ENCODE measurements around the gene TPPP.
A peak's percentile ranks its signal among the peaks of the same experiment; 100 is the strongest.
"Not testable (repeated sequence)": the region's sequence is repeated elsewhere in the genome, so short reads cannot be mapped to it uniquely, and the experiment has no call there.

Gene TPPP

DNA sequence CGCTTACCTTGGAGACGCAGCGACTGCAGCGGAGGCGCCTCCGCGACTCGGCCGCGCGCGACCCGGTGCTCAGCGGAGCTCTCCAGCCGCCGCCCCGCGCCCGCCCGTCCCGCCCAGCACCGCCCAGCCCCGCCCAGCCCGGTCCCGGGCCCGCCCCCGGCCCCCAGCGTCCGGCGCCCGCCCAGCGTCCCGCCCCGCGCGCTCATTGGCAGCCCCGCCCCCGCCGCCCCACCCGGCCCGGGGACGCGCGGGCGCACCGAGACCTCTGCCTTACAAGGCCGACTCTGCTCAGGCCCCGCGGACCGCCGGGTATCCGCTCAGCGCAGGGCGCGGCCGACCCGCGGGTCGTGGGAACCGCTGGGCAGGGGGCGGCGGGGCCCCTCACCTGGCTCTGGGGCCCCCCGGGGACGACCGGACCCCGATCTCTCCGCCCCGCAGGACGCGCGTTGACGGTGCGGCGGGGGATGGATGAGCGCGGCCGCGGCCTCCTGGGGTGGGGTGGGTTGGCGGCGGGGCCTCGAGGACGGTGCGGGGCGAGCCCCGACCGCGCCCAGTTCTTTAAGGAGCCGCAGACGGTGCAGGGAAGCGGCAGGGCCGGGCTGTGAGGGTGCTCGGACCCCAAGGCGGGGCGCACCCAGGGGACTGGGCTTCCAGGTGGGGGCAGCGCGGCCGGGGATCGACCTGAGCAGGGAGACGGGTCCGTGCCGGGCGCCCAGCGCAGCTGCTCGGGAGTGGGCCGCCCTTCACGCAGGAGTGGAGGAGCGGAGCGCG lies at the start of gene TPPP:
TPPP (minus strand) TSS at position 82 of the 771 bp plus-strand sequence. CDS start 15,292 bp downstream, outside the sequence.
- peak; percentile 80 for FAIRE-seq

DNA sequence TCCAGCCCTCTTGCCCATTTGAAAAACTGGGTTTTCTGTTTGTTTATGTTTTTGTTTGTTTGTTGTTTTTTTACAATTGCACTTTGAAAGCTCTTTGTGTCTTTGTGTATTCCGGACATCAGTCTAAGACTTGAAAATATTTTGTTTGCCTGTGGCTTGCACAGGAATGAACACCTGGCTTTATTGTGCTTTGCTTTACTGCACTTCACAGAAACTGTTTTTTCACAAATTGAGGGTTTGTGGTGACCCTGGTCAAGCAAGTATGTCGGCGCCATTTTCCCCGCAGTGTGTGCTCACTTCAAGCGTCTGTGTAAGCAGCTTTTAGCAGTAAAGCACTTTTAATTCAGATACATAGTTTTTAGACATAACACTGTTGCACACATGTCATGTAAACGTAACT lies 49.1 kb upstream of the TPPP start:
- peak; percentile 38 for FAIRE-seq
- DNase-seq (ENCODE audit: insufficient read length, low spot score): not testable (repeated sequence)

More for the DNA sequence above, at the start of gene TPPP:
- DNase-seq (ENCODE audit: insufficient read length, low spot score): peak; percentile 84

- peak; percentile 52 for FAIRE-seq
- not testable (repeated sequence) for DNase-seq (ENCODE audit: insufficient read length, low spot score)
Observed at GRCh38 chr5:734145-734544, 41.0 kb upstream of the TPPP start.

DNA sequence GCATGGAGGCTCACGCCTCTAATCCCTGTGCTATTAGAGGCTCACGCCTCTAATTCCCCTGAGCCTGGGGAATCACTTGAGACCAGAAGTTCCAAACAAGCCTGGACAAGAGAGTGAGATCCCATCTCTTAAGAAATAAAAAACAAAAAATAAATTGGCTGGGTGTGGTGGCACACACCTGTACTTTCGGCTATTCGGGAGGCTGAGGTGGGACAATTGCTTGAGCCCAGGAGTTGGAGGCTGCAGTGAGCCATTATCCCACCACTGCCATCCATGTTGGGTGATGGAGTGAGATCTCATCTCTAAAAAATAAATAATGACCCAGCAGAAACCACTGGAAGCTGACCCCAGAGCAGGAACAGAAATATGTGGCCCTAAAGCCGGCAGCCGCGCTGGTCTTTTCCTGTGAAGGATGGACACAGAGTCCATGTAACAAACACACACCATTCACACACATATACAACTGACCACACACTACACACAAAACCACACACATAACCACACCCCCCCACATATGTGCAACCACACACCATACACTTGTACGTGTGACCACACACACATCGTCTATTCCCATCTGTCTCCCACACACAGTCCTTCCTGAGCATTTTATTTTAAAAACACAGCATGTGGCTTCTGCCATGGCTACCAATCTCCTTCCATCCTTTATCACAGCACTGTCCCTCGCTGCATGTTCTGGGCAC lies 39.8 kb upstream of the TPPP start:
- peak; percentile 28 for FAIRE-seq
- not testable (repeated sequence) for DNase-seq (ENCODE audit: insufficient read length, low spot score)

DNA sequence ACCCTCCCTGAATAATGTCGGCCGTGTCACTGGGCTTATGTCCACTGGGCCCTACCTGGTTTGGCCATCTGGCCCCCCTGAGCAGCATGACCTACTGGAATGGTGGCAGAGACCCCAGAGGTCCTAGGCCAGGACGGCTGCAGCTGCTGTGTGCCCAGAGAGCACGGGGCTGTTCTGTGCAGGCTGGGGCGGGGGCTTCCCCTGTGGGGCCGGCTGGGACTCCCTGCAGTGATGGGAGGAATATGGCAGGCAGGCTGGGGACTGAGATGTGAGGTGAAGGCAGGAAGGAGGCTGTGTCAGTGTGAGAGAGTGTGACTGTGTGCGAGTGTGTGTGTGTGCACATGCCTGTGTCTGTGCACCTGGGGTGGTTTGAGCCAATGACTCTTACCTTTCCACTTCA lies 36.1 kb upstream of the TPPP start:
- not testable (repeated sequence) for DNase-seq (ENCODE audit: insufficient read length, low spot score)
- peak; percentile 74 for FAIRE-seq

DNA sequence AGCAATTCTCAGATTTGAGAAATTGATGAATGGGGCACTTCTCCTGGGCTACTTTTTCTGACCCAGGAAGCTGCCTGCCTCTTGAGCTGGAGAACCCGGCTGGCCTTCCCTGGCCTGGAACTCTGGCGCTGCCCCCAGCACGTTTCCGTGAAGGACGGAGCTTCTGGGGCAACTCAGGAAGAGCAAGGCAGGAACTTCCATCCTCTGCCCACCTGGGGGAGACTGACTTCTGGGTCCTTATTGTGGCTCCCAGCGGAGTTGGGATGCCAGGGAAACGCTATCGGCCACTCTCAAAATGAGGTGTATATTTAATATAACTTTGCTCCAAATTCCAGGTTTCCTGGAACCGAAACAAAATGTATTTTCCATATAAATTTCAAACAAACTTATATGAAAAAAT lies 33.9 kb upstream of the TPPP start:
- FAIRE-seq; DNase-seq (ENCODE audit: insufficient read length, low spot score): not testable (repeated sequence)

GRCh38 chr5:723865-724264 lies 30.7 kb upstream of the TPPP start:
- DNase-seq (ENCODE audit: insufficient read length, low spot score): not testable (repeated sequence)
- FAIRE-seq: peak; percentile 69

DNA sequence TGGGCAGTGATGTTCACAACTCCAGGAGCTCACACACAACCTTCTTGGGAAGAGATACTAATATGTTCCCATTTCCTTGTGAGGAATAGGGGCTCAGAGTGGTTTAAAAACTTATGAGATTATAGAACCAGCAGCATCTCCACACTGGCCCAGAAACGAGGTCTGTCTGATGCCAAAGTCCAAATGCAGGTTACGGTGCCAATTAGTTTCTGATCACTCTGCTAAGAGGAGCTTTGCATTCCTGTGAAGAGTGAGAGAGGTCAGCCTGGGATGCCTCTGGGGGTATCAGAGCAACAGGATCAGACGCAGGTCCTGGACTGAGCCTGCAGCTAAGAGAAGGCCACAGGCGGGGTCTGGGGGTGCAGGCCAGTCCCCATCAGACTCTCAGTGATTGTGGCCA lies 30.2 kb upstream of the TPPP start:
- FAIRE-seq; DNase-seq (ENCODE audit: insufficient read length, low spot score): not testable (repeated sequence)

DNA sequence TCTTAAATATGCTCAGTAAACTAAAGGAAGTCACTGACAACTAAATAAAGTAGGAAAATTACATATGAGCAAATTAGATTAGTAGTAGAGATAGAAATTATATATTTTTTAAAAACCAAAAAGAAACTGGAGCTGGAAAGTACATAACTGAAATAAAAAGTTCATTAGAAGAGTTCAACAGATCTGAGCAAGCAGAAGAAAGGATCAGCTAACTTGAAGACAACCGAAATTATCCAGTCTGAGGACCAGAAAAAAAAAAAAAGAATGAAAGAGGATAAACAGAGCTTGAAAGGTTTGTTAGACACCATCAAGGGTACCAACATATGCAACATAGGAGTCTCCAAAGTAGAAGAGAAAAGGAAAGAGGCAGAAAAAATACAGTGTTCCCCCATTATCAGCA lies 26.2 kb upstream of the TPPP start:
- FAIRE-seq; DNase-seq (ENCODE audit: insufficient read length, low spot score): not testable (repeated sequence)

- DNase-seq (ENCODE audit: insufficient read length, low spot score) (no peak), FAIRE-seq (no peak)
Observed at GRCh38 chr5:717143-717542, 24.0 kb upstream of the TPPP start.

DNA sequence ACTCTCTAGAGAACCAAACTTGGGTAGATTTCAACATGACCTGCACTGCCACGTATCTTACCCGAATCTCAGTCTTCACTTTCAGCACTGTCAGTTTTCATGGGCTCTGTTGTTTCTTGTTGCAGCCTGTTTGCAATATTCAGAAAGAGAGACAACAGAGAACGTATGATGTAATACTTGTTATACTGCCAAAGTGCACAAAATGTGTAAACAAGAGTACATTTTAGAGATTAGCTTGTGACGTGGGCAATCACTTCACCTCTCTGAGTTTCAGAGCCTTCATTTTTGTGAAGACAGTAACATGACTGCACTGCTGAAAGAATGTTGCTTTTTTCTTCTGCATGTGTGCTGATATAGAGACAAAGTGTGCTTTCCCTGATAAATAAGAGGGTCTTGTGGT lies 23.6 kb upstream of the TPPP start:
- not testable (repeated sequence) for DNase-seq (ENCODE audit: insufficient read length, low spot score); FAIRE-seq

DNA sequence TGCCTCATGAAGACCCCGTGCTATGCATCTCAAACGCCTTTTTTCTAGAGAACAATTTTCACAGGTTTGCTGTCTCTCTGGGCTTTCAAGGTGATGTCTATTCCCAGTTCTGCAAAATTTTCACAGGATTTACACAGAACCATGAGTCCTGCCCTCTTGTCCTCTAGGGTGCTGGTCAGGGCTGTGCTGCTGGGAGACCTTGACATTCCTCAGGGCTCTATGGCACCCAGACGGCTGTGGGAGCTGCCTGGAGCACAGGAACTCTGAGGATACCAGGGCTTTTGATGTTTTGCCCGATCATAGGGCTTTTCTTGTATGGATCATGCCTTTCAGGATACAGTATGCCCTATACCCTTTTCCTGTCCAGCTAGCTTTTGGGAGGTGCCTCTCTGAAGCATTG lies 22.5 kb upstream of the TPPP start:
- not testable (repeated sequence) for DNase-seq (ENCODE audit: insufficient read length, low spot score); FAIRE-seq

- FAIRE-seq: peak; percentile 51
- DNase-seq (ENCODE audit: insufficient read length, low spot score): not testable (repeated sequence)
Observed at GRCh38 chr5:714215-715118, 21.3 kb upstream of the TPPP start.

DNA sequence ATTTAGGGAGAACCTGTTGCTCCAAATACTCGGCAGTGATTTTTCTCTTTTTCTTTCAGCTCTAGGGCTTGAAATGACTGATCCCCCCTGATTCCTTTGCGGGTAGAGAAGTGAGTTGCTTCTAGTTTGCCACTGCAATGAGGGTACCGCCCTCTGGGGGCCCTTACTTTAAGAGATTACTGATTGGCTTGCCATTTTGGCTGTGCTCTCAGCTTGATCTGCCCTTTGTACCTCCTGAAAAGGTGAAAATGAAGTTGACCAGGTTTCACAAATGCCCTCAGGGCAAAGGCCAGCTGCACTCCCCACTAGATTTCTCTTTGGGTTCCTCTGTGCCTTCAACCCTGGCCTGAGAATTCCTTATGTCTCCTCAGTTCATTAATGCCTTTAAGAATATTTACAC lies 20.5 kb upstream of the TPPP start:
- FAIRE-seq; DNase-seq (ENCODE audit: insufficient read length, low spot score): not testable (repeated sequence)

- FAIRE-seq; DNase-seq (ENCODE audit: insufficient read length, low spot score): not testable (repeated sequence)
Observed at GRCh38 chr5:708848-709517, 15.8 kb upstream of the TPPP start.

DNA sequence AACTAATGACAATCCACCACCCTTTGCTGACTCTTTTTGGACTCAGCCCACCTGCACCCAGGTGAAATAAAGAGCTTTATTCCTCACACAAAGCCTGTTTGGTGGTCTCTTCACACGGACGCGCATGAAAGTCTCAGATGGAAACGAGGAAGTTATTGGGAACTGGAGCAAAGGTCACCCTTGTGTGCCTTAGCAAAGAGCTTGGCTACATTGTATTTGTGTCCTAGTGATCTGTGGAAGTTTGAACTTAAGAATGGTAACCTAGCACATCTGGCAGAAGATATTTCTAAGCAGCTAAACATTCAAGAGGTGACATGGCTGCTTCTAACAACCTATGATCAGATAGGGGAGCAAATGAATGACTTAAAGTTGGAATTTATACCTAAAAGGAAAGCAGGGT lies 15.2 kb upstream of the TPPP start:
- DNase-seq (ENCODE audit: insufficient read length, low spot score); FAIRE-seq: not testable (repeated sequence)

GRCh38 chr5:706127-706526 lies 13.0 kb upstream of the TPPP start:
- FAIRE-seq; DNase-seq (ENCODE audit: insufficient read length, low spot score): not testable (repeated sequence)

GRCh38 chr5:696753-697702 lies 3.9 kb upstream of the TPPP start:
- FAIRE-seq: peak; percentile 98
- DNase-seq (ENCODE audit: insufficient read length, low spot score): not testable (repeated sequence)

DNA sequence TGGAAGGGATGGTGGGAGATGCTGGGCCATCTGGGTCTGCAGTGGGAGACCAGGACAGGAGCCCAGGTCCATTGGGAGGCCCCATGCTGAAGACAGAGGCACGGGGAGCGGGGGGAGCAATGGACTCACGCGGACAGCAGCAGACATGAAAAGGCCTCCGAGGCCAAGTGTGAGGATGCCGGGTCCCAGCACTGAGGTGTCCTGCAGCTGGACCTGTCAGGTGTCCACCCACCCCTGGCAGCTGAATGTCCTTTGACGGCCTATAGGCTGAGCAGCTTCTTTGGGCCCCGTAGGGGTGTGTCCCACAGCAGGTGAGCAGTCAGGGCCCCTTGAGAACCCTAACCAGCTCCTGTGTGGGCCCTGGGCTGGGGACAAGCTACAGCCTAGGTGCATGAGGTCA lies 3.0 kb upstream of the TPPP start:
- FAIRE-seq: not testable (repeated sequence)

More for the DNA sequence above, 3.0 kb upstream of the TPPP start:
- not testable (repeated sequence) for DNase-seq (ENCODE audit: insufficient read length, low spot score)
